ENCODE results near the gene MARK4.

Gene MARK4

GRCh38 chr19:45280471-45280961, 29.4 kb downstream of the MARK4 start:
- H3K4me3 ChIP-seq (ENCODE audit: low read depth, low read length) = no peak overlapping the region
- TF ChIP-seq CTCF (IDR thresholded peaks at IDR 0.05; ENCODE audit: low read depth, low read length, missing control alignments) = no peak
- DNase-seq (ENCODE audit: low read depth) = no peak

- no peak overlapping the region for H3K4me3 ChIP-seq (ENCODE audit: low read depth, low read length)
- DNase-seq (ENCODE audit: low read depth) = peak; percentile 16
- no peak for TF ChIP-seq CTCF (IDR thresholded peaks at IDR 0.05; ENCODE audit: low read depth, low read length, missing control alignments)
These were observed 32.5 kb downstream of the MARK4 start for GRCh38 chr19:45283443-45284033.

- no peak overlapping the region for H3K4me3 ChIP-seq (ENCODE audit: low read depth, low read length)
- DNase-seq (ENCODE audit: low read depth) = no peak
- TF ChIP-seq CTCF (IDR thresholded peaks at IDR 0.05; ENCODE audit: low read depth, low read length, missing control alignments) = no peak
These were observed 39.4 kb downstream of the MARK4 start for GRCh38 chr19:45290381-45290931.

- no peak for TF ChIP-seq CTCF (IDR thresholded peaks at IDR 0.05; ENCODE audit: low read depth, low read length, missing control alignments)
- DNase-seq (ENCODE audit: low read depth) = no peak
- no peak overlapping the region for H3K4me3 ChIP-seq (ENCODE audit: low read depth, low read length)
These were observed 40.8 kb downstream of the MARK4 start for GRCh38 chr19:45291834-45292233.

- no peak for DNase-seq (ENCODE audit: low read depth)
- TF ChIP-seq CTCF (IDR thresholded peaks at IDR 0.05; ENCODE audit: low read depth, low read length, missing control alignments) = no peak
- H3K4me3 ChIP-seq (ENCODE audit: low read depth, low read length) = no peak overlapping the region
These were observed 42.6 kb downstream of the MARK4 start for GRCh38 chr19:45293682-45294081.

- H3K4me3 ChIP-seq (ENCODE audit: low read depth, low read length) = no peak overlapping the region
- DNase-seq (ENCODE audit: low read depth) = no peak
- no peak for TF ChIP-seq CTCF (IDR thresholded peaks at IDR 0.05; ENCODE audit: low read depth, low read length, missing control alignments)
These were observed 43.4 kb downstream of the MARK4 start for GRCh38 chr19:45294291-45295029.
